Measurements from ENCODE around the gene TBC1D2. TPM values are rescaled to one million over a fixed set of nuclear protein-coding genes. Genes with fewer than 3 reads are reported as not detected.

The TBC1D2 gene
- total and polyA plus RNA-seq, 2 donors (not counting 1 experiment from before 2014, with no cell fraction given): 7.5 to 24.9 TPM

DNA sequence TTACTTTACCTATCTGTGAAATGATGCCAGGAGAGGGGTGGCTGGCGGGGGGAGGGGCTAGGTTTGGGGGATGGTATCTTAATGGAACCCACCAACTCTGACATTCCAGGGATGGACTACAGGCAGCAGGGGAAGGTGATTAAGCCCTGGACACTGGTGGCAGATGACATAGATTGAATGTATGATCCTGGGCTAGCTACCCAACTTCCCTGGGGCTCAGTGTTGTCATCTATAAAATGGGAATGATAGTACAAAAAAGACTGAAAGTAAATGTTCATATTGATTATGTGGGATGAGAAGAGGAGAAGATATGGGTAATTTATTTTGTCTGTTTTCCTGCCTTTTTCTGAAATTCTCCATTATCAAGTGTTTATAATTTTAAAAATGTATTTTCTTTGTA, 69.2 kb downstream of the TBC1D2 start:
- Histone ChIP-seq H3K4me1 (ENCODE audit: control insufficient read depth, extremely low read depth, insufficient read depth, low read length) (no peaks in the 10 kb centered on the region), H3K79me2 (ENCODE audit: control insufficient read depth, insufficient read depth, low read length) (no peaks in the 10 kb centered on the region), H3K27ac (ENCODE audit: insufficient read depth, low read length) (no peak overlapping the region), H3K9me3 (ENCODE audit: control insufficient read depth, insufficient read depth, low read depth, low read length) (no peaks in the 10 kb centered on the region), H4K20me1 (ENCODE audit: control insufficient read depth, extremely low read depth, insufficient read depth, low read length) (no peaks in the 10 kb centered on the region), H3K36me3 (ENCODE audit: control insufficient read depth, insufficient read depth, low read length) (no peaks in the 10 kb centered on the region), H3K4me2 (ENCODE audit: extremely low read depth, insufficient read depth, low read length) (no peak overlapping the region), H3K27me3 (ENCODE audit: control insufficient read depth, insufficient read depth, low read length) (peaks cover 6% of the 10 kb centered on the region), H3K9ac (ENCODE audit: insufficient read depth, low read length) (no peak overlapping the region), H3K4me3 (replicated peaks in 1 of 4; ENCODE audit: control extremely low read depth in 1 of 4, insufficient read depth in 1 of 4, low read depth in 3 of 4, low read length in 4 of 4) (no peak overlapping the region), H2AFZ (ENCODE audit: low read length) (no peak overlapping the region)
- DNase-seq (ENCODE audit: low read depth in 2 of 2): no peak
- no peak for TF ChIP-seq EZH2 (IDR thresholded peaks at IDR 0.05; ENCODE audit: low read length, missing control alignments)
- TF ChIP-seq, protein P1, sequence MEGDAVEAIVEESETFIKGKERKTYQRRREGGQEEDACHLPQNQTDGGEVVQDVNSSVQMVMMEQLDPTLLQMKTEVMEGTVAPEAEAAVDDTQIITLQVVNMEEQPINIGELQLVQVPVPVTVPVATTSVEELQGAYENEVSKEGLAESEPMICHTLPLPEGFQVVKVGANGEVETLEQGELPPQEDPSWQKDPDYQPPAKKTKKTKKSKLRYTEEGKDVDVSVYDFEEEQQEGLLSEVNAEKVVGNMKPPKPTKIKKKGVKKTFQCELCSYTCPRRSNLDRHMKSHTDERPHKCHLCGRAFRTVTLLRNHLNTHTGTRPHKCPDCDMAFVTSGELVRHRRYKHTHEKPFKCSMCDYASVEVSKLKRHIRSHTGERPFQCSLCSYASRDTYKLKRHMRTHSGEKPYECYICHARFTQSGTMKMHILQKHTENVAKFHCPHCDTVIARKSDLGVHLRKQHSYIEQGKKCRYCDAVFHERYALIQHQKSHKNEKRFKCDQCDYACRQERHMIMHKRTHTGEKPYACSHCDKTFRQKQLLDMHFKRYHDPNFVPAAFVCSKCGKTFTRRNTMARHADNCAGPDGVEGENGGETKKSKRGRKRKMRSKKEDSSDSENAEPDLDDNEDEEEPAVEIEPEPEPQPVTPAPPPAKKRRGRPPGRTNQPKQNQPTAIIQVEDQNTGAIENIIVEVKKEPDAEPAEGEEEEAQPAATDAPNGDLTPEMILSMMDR (conservative IDR thresholded peaks at IDR 0.05 in 1 of 2, IDR thresholded peaks at IDR 0.05 in 1 of 2; ENCODE audit: low read depth in 1 of 2, low read length in 2 of 2): no peak

DNA sequence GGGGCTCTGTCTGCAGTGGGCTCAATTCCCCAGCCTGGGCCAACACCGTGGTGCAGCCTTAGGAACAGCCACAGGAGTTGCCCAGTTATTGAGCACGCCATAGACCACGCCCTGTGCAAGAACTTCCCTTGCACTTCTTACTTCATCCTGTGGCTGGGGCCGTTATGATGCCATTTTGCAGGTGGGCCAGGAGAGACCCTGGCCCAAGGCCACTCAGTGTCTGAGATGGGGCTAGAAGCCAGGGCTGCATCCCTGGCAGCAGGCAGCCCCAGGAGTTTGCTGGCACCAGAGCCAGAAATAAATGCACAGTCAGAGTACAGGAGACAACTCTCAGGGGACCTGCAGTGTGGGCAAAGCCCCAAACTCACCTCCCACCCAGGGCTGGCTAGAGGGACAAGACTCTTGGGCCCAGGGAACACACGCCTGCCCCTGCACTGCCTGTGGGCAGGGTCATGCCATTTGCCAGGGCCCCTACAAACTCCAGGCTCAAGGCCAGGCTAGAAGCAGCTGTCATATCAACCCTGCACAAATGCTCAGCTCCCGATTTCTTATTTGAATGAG, 69.8 kb downstream of the TBC1D2 start:
- no peak overlapping the region for H3K27ac ChIP-seq (ENCODE audit: insufficient read depth, low read length)
- no peaks in the 10 kb centered on the region for H3K4me1 ChIP-seq (ENCODE audit: control insufficient read depth, extremely low read depth, insufficient read depth, low read length)
- H3K9ac ChIP-seq (ENCODE audit: insufficient read depth, low read length): no peak overlapping the region
- no peak overlapping the region for H3K4me3 ChIP-seq (replicated peaks in 1 of 4; ENCODE audit: control extremely low read depth in 1 of 4, insufficient read depth in 1 of 4, low read depth in 3 of 4, low read length in 4 of 4)
- TF ChIP-seq, protein P1 (conservative IDR thresholded peaks at IDR 0.05 in 1 of 2, IDR thresholded peaks at IDR 0.05 in 1 of 2; ENCODE audit: low read depth in 1 of 2, low read length in 2 of 2): no peak
- no peak for TF ChIP-seq EZH2 (IDR thresholded peaks at IDR 0.05; ENCODE audit: low read length, missing control alignments)
- H3K36me3 ChIP-seq (ENCODE audit: control insufficient read depth, insufficient read depth, low read length): no peaks in the 10 kb centered on the region
- H3K79me2 ChIP-seq (ENCODE audit: control insufficient read depth, insufficient read depth, low read length): no peaks in the 10 kb centered on the region
- no peaks in the 10 kb centered on the region for H4K20me1 ChIP-seq (ENCODE audit: control insufficient read depth, extremely low read depth, insufficient read depth, low read length)
- peaks cover 6% of the 10 kb centered on the region for H3K27me3 ChIP-seq (ENCODE audit: control insufficient read depth, insufficient read depth, low read length)
- no peaks in the 10 kb centered on the region for H3K9me3 ChIP-seq (ENCODE audit: control insufficient read depth, insufficient read depth, low read depth, low read length)
- H3K4me2 ChIP-seq (ENCODE audit: extremely low read depth, insufficient read depth, low read length): no peak overlapping the region
- H2AFZ ChIP-seq (ENCODE audit: low read length): no peak overlapping the region
- DNase-seq (ENCODE audit: low read depth in 2 of 2): no peak

DNA sequence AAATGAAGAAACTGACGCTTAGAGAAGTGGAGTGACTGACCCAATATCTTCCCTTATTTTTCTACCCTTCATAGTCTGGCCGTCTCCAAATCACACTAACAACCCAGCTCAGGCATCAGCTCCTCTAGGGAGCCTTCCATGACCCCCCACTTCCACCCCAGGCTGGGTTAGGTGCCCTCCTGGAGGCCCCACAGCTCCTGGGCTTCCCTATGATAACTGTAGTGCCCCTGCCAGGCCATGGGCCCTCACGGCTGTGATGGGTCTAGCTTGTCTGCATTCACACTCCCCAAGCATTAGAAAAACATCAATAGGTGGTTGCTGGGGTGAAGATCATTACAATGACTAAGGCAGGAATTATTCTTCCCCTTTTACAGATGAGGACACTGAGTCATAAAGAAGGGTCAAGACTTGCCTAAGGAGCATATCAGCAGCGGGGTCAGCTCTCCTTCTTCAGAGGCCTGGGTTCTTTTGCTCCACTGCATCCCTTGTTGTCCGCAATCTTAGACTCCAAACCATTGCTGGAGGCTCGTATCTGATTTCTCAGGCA, 70.4 kb downstream of the TBC1D2 start:
- TF ChIP-seq, protein P1 (conservative IDR thresholded peaks at IDR 0.05 in 1 of 2, IDR thresholded peaks at IDR 0.05 in 1 of 2; ENCODE audit: low read depth in 1 of 2, low read length in 2 of 2): no peak
- no peak for TF ChIP-seq EZH2 (IDR thresholded peaks at IDR 0.05; ENCODE audit: low read length, missing control alignments)

More for the DNA sequence above, 70.4 kb downstream of the TBC1D2 start:
- peaks cover 6% of the 10 kb centered on the region for H3K27me3 ChIP-seq (ENCODE audit: control insufficient read depth, insufficient read depth, low read length)
- H3K4me2 ChIP-seq (ENCODE audit: extremely low read depth, insufficient read depth, low read length): no peak overlapping the region
- no peak overlapping the region for H3K9ac ChIP-seq (ENCODE audit: insufficient read depth, low read length)
- no peaks in the 10 kb centered on the region for H3K79me2 ChIP-seq (ENCODE audit: control insufficient read depth, insufficient read depth, low read length)
- no peaks in the 10 kb centered on the region for H3K9me3 ChIP-seq (ENCODE audit: control insufficient read depth, insufficient read depth, low read depth, low read length)
- H3K27ac ChIP-seq (ENCODE audit: insufficient read depth, low read length): no peak overlapping the region
- no peaks in the 10 kb centered on the region for H4K20me1 ChIP-seq (ENCODE audit: control insufficient read depth, extremely low read depth, insufficient read depth, low read length)
- no peak overlapping the region for H2AFZ ChIP-seq (ENCODE audit: low read length)
- H3K4me1 ChIP-seq (ENCODE audit: control insufficient read depth, extremely low read depth, insufficient read depth, low read length): no peaks in the 10 kb centered on the region
- DNase-seq (ENCODE audit: low read depth in 2 of 2): no peak
- H3K4me3 ChIP-seq (replicated peaks in 1 of 4; ENCODE audit: control extremely low read depth in 1 of 4, insufficient read depth in 1 of 4, low read depth in 3 of 4, low read length in 4 of 4): no peak overlapping the region
- no peaks in the 10 kb centered on the region for H3K36me3 ChIP-seq (ENCODE audit: control insufficient read depth, insufficient read depth, low read length)

All from fibroblast of lung (primary cell).